ENCODE measurements around the gene COMMD6.

The COMMD6 gene

DNA sequence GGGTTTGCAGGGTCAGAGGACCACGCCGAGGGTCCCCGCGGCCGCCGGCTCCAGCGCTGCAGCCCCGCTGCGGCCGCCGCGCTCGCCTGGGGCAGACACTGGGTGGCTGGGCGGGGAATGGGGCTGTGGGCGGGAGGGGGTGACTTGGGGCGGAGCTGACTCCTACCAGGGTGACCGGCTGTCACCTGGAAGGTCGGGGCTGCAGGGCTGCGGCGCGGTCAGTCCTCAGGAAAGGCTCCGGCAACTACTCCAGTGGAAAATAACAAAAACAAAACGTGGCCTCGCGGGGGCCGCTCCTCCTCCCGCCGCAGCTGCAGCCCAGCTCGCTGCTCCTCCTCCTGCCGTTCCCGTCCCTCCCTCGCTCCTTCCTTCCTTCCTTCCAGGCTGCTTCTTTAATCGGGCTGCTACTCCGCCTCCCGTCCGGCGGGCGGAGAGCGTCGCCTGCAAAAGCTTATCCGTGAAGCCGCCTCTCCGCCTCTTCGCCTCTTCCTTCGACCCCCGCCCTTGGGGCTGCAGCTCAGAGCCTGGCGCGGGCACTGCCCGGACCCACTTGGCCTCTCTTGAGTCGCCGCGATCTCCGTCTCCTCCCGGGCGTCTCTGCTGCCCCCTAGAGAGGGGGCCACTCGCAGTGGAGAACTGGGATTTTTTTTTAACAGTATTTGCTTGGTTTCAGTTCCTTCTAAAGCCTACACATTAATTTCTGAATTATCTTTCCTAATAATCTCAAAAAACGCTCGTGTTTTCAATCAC is 55.4 kb downstream of the COMMD6 start, which contains the start of gene TBC1D4:
Gene TBC1D4, minus strand, starts transcription at position 100 of the 750 bp plus-strand sequence. CDS start 402 bp downstream, outside the sequence.
- peak; percentile 16 for DNase-seq (ENCODE audit: low read depth)

DNA sequence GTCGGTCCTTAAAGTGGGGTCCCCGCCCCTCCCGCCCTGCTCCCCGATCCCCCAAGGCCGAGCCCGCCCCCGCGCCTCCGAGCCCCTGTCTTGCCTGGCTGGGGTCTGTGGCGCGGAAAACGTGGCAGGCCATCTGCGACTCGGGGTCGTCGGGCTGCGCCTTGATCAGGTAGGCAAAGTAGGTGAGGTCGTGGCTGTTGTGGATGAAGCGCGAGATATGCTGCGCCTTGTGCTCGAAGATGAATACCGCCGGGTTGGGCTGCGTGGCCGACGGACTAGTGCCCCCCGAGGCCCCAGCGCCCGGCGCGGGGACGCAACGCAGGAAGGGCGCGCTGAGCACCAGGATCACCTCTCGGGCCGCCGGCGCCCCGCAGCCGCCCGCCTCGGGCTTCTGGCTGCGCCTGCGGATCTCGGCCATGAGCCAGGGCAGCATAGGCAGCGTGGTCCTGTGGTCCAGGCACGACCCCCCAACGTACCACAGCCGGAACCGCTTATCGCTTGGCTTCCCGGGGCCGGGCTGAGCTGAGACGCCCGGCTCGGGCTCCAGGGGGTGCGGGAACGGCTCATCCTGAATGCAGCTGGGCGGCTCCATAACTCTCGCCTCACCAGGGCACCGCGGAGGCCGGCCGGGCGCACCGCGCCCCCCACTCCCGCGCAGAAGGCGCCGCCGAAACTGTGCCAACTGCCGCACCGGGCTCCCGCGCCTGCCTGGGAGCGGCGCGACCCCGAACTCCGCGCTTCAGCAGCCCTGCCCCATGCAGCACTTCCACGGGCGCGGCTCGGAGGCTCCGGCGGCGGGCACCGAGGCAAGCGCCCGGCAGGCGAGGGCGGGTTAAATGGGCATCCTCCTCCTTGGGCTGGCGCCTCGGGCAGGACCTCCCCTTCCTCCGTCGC is 56.2 kb downstream of the COMMD6 start:
- no peak for DNase-seq (ENCODE audit: low read depth)

DNA sequence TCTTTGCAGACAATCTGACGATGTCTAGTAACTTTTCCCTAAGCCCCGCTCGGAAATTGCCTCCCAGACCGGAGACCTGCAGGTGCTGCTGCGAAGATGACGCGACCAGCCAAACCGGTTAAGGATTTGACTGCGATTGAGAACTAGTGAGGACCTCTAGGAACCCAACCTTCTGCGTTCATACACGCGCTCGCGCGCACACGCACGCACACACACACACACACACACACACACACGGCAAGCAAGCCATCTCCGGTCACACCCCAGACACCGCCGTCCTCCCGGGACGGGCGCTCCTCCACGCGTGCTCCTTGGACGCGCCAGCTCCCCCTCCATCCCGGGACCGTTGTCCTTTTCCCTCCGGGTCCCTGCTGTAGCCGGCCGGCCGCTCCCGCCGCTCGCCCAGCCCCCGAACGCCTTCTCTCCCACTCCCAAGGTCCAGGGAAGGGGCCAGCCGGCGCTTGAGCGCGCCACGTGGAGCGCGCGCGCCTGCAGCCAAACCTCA is 56.9 kb downstream of the COMMD6 start:
- DNase-seq (ENCODE audit: low read depth) = no peak

DNA sequence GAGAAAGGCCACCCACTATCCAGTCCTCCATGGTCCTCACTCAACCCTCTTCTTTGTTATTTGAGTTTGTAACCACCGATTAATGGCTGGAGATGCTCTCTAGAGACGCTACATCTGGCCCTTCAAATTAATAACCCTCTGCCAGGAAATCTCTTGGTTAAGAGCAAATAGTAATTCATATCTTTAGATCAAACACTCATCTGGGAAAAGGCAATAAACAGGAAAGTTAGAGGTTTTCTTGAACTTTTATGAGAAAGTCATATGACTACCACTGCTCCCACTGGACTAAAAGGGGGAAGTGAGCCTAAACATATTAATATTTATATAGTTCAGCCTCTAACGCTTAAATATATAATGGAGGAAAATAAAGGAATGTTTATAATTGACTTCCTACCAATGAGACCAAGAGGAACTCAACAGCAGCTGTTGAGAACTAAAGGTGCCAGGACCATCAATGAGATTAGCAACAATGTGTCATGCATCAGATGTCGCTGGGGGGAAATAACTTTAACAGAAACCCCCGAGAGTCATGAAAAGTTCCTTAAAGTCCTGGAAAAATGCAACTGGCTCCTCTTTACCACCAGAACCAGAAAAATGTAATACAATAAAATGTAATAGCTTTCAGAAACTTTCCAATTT is 58.4 kb downstream of the COMMD6 start:
- DNase-seq (ENCODE audit: low read depth) = no peak

DNA sequence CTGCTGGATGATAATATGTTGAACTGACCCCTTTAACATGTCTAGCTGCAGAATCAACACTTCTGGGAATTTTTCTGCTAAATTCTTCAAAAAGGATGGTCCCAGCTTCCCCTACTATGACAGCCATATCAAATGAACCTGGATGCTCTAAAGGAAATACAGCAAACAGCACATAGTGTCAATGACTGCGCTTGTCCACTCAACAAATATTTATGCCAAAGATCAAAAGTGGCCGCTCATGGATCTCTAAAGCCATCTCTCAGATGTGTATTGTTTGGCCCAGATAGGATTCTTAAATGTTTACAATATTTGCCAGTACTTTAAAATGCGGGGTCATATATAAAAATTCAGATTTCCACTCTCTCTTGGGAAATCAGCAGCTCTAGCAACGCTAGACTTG is 59.0 kb downstream of the COMMD6 start:
- no peak for DNase-seq (ENCODE audit: low read depth)

Data from stimulated activated CD8-positive, alpha-beta memory T cell treated with anti-CD3 and anti-CD28 coated beads, Interleukin-12 subunit alpha, Interleukin-12 subunit beta, amount 100 ng/mL, for 4 hours (primary cell).